ENCODE results near the gene TREML4. TPM values are rescaled to one million over a fixed set of nuclear protein-coding genes. Genes with fewer than 3 reads are reported as not detected.

Gene TREML4
- total RNA-seq, 1 donor from 2014 or later, result not detected

GRCh38 chr6:41200296-41200900 lies 27.8 kb upstream of the TREML4 start:
- TF ChIP-seq CTCF (IDR thresholded peaks at IDR 0.05; ENCODE audit: insufficient read depth, low read length, poor library complexity, severe bottlenecking), result no peak
- H3K4me3 ChIP-seq (ENCODE audit: low read depth, low read length), result no peak overlapping the region
- H3K36me3 ChIP-seq (ENCODE audit: control insufficient read depth, insufficient read depth, low read length), result no peaks in the 10 kb centered on the region
- H3K27me3 ChIP-seq (ENCODE audit: control insufficient read depth, insufficient read depth, low read length), result no peaks in the 10 kb centered on the region
- no peak for DNase-seq (ENCODE audit: low read depth)

GRCh38 chr6:41200901-41201763 lies 27.0 kb upstream of the TREML4 start, which contains the start of gene TREML2:
TREML2 (minus strand) TSS chr6:41201149; CDS start chr6:41201008, 141 bp downstream.
- Histone ChIP-seq H3K36me3 (ENCODE audit: control insufficient read depth, insufficient read depth, low read length) (no peaks in the 10 kb centered on the region), H3K4me3 (ENCODE audit: low read depth, low read length) (no peak within 1 kb of the TSS), H3K27me3 (ENCODE audit: control insufficient read depth, insufficient read depth, low read length) (no peaks in the 10 kb centered on the region)
- TF ChIP-seq CTCF (IDR thresholded peaks at IDR 0.05; ENCODE audit: insufficient read depth, low read length, poor library complexity, severe bottlenecking), result no peak
- DNase-seq (ENCODE audit: low read depth), result no peak

- no peak for TF ChIP-seq CTCF (IDR thresholded peaks at IDR 0.05; ENCODE audit: insufficient read depth, low read length, poor library complexity, severe bottlenecking)
- no peak overlapping the region for H3K4me3 ChIP-seq (ENCODE audit: low read depth, low read length)
- DNase-seq (ENCODE audit: low read depth), result no peak
- no peaks in the 10 kb centered on the region for H3K36me3 ChIP-seq (ENCODE audit: control insufficient read depth, insufficient read depth, low read length)
- no peaks in the 10 kb centered on the region for H3K27me3 ChIP-seq (ENCODE audit: control insufficient read depth, insufficient read depth, low read length)
These were observed 26.4 kb upstream of the TREML4 start for GRCh38 chr6:41201764-41202173.

GRCh38 chr6:41204156-41204555 lies 24.0 kb upstream of the TREML4 start:
- no peak for TF ChIP-seq CTCF (IDR thresholded peaks at IDR 0.05; ENCODE audit: insufficient read depth, low read length, poor library complexity, severe bottlenecking)

GRCh38 chr6:41208439-41209106 lies 19.6 kb upstream of the TREML4 start:
- H3K4me3 ChIP-seq (ENCODE audit: low read depth, low read length), result no peak overlapping the region
- no peak for TF ChIP-seq CTCF (IDR thresholded peaks at IDR 0.05; ENCODE audit: insufficient read depth, low read length, poor library complexity, severe bottlenecking)
- H3K27me3 ChIP-seq (ENCODE audit: control insufficient read depth, insufficient read depth, low read length), result no peaks in the 10 kb centered on the region
- DNase-seq (ENCODE audit: low read depth), result no peak
- no peaks in the 10 kb centered on the region for H3K36me3 ChIP-seq (ENCODE audit: control insufficient read depth, insufficient read depth, low read length)

More at GRCh38 chr6:41204156-41204555, 24.0 kb upstream of the TREML4 start:
- Histone ChIP-seq H3K4me3 (ENCODE audit: low read depth, low read length) (no peak overlapping the region), H3K27me3 (ENCODE audit: control insufficient read depth, insufficient read depth, low read length) (no peaks in the 10 kb centered on the region), H3K36me3 (ENCODE audit: control insufficient read depth, insufficient read depth, low read length) (no peaks in the 10 kb centered on the region)
- DNase-seq (ENCODE audit: low read depth), result no peak

Measured in kidney epithelial cell (primary cell).